Duodenal mucosa (tissue), 2 donors: ENCODE data around the gene RFPL2.

Experiments
- H3K27ac ChIP-seq: one replicate; pipeline ENCODE4 v1.7.0; 2013; ENCODE audit warnings: low read depth, low read length
- H3K27me3 ChIP-seq, 2 donors: one replicate each; pipeline ENCODE4 v1.7.0; 2013; ENCODE audit warnings: low read length in 2 of 2, control low read depth in 1 of 2; ENCODE audit not compliant: insufficient read depth in 2 of 2, control insufficient read depth in 1 of 2
- H3K36me3 ChIP-seq, 2 donors: one replicate each; pipeline ENCODE4 v1.7.0; 2013; ENCODE audit warnings: low read length in 2 of 2, control low read depth in 1 of 2; ENCODE audit not compliant: insufficient read depth in 2 of 2, control insufficient read depth in 1 of 2
- H3K4me1 ChIP-seq, 2 donors: one replicate each; pipeline ENCODE4 v1.7.0; 2013; ENCODE audit warnings: low read length in 2 of 2, control low read depth in 1 of 2; ENCODE audit not compliant: insufficient read depth in 2 of 2, control insufficient read depth in 1 of 2
- H3K4me3 ChIP-seq, 2 donors: one replicate each; pipeline ENCODE4 v1.7.0; 2013; ENCODE audit warnings: low read length in 2 of 2, low read depth in 1 of 2
- H3K9ac ChIP-seq, 2 donors: one replicate each; pipeline ENCODE4 v1.7.0; 2013; ENCODE audit warnings: low read length in 2 of 2, low read depth in 1 of 2
- H3K9me3 ChIP-seq, 2 donors: one replicate each; pipeline ENCODE4 v1.7.0; 2013; ENCODE audit warnings: low read length in 2 of 2, control low read depth in 1 of 2; ENCODE audit not compliant: control insufficient read depth in 1 of 2

Gene RFPL2

DNA sequence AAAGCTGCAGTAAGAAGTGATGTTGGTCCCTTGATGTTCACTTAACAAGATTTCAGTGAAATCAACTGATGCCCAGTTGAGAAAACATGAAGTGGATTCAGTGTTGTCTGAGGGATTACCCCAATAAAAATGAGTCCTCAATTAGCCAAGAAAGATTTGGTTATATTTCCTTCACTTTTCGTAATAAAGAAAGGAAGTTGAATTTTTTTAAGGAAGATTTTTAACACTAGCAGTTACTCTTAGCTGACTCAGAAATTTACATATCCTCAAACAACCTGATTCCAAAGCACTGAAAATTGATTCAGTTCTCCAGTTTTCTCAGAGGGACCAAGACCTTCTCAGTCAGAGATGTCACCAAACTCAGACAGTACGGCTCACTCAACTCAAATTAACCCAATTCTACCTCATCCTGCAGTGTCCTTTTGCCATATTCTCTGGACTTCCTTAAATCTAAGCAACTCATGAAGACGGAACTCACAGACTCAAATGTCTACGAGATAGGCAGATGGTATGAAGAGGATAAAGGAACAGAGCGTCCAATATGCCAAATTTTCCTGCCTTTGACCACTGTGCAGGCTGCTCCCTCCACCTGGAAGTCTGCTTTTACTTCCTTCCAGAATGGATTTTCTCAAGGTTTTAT lies 27.4 kb upstream of the RFPL2 start:
- peaks cover 0 to 34% of the 10 kb centered on the region in 2 donors for H3K36me3 ChIP-seq
- H3K27me3 ChIP-seq: no peaks in the 10 kb centered on the region
- H3K9me3 ChIP-seq: no peaks in the 10 kb centered on the region

DNA sequence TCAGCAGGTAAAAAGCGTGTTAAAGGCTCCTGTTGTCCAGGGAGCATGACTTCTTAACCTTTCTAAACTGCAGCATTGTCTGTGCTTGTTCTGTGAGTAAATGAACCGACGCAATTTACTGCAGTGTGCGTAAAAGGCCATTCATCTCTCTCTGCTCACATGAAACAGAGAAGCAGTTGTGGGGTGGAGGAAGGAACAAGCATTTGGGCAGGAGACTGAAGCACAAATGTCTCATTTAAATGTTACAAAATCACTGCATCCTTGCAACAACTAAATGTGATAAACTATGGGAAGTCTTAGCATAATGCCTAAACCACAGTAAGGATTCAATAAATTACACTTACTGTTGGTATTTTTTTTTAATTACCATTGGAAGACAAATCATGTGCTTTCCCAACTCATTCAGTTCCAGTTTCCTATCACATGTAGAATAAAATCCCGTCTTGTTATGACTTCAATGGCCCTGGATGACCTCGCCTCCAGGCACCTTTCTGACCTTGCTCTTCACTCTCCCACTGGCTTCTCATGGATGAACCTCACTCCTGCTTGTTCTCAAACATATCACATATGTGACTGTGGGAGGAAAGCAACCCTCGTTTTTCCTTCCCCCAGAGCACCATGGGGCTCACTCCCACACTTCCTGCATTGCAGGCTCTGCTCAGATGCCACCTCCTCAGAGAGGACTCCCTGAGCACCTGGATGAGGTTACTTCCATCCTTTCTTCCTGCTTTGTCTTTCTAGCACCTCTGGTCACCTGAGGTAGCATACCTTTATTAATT lies 21.6 kb upstream of the RFPL2 start:
- Histone ChIP-seq H3K27me3 (no peaks in the 10 kb centered on the region), H3K36me3 (peaks cover 0 to 25% of the 10 kb centered on the region in 2 donors), H3K4me3 (no peak overlapping the region), H3K27ac (no peak overlapping the region), H3K4me1 (no peaks in the 10 kb centered on the region), H3K9ac (no peak overlapping the region), H3K9me3 (no peaks in the 10 kb centered on the region)

More for the DNA sequence above, 27.4 kb upstream of the RFPL2 start:
- H3K9ac ChIP-seq: no peak overlapping the region
- no peaks in the 10 kb centered on the region for H3K4me1 ChIP-seq
- no peak overlapping the region for H3K27ac ChIP-seq
- no peak overlapping the region for H3K4me3 ChIP-seq

DNA sequence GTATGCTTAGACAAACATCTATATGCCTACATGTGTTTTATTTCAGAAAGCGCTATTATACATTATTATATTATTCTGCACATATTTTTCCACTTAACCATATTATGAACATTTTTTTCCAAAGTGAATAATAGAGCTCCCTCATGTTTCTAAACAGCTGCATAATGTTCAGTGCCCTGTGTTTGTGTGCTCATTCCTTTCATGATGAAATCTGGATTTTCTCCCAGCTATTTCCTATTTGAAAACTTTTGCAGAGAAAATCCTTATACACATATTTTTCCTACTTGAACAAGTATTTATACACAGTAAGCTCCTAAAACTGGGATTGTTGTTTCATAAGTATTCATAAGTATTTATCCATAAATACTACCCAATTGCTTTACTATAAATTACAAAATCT lies 18.1 kb upstream of the RFPL2 start:
- no peak overlapping the region for H3K9ac ChIP-seq
- H3K27me3 ChIP-seq: no peaks in the 10 kb centered on the region
- H3K36me3 ChIP-seq: peaks cover 0 to 7% of the 10 kb centered on the region in 2 donors

GRCh38 chr22:32219026-32219425 lies 14.2 kb upstream of the RFPL2 start:
- no peaks in the 10 kb centered on the region for H3K27me3 ChIP-seq
- H3K9ac ChIP-seq: no peak overlapping the region
- H3K4me3 ChIP-seq: no peak overlapping the region
- H3K9me3 ChIP-seq: no peaks in the 10 kb centered on the region
- H3K4me1 ChIP-seq: no peaks in the 10 kb centered on the region
- no peak overlapping the region for H3K27ac ChIP-seq
- H3K36me3 ChIP-seq: no peaks in the 10 kb centered on the region

More for the DNA sequence above, 18.1 kb upstream of the RFPL2 start:
- Histone ChIP-seq H3K9me3 (no peaks in the 10 kb centered on the region), H3K27ac (no peak overlapping the region), H3K4me1 (no peaks in the 10 kb centered on the region), H3K4me3 (no peak overlapping the region)

- no peaks in the 10 kb centered on the region for H3K27me3 ChIP-seq
- H3K9me3 ChIP-seq: no peaks in the 10 kb centered on the region
Measured at GRCh38 chr22:32218470-32218869, 13.6 kb upstream of the RFPL2 start.

GRCh38 chr22:32217465-32217864 lies 12.6 kb upstream of the RFPL2 start:
- no peaks in the 10 kb centered on the region for H3K27me3 ChIP-seq
- H3K4me1 ChIP-seq: no peaks in the 10 kb centered on the region
- H3K9me3 ChIP-seq: no peaks in the 10 kb centered on the region
- no peak overlapping the region for H3K4me3 ChIP-seq
- H3K36me3 ChIP-seq: no peaks in the 10 kb centered on the region
- no peak overlapping the region for H3K9ac ChIP-seq
- no peak overlapping the region for H3K27ac ChIP-seq

More at GRCh38 chr22:32218470-32218869, 13.6 kb upstream of the RFPL2 start:
- Histone ChIP-seq H3K9ac (no peak overlapping the region), H3K4me1 (no peaks in the 10 kb centered on the region), H3K4me3 (no peak overlapping the region), H3K36me3 (no peaks in the 10 kb centered on the region), H3K27ac (no peak overlapping the region)

GRCh38 chr22:32216911-32217310 lies 12.0 kb upstream of the RFPL2 start:
- Histone ChIP-seq H3K27ac (no peak overlapping the region), H3K36me3 (no peaks in the 10 kb centered on the region), H3K4me3 (no peak overlapping the region), H3K9me3 (no peaks in the 10 kb centered on the region), H3K4me1 (no peaks in the 10 kb centered on the region), H3K9ac (no peak overlapping the region), H3K27me3 (no peaks in the 10 kb centered on the region)

DNA sequence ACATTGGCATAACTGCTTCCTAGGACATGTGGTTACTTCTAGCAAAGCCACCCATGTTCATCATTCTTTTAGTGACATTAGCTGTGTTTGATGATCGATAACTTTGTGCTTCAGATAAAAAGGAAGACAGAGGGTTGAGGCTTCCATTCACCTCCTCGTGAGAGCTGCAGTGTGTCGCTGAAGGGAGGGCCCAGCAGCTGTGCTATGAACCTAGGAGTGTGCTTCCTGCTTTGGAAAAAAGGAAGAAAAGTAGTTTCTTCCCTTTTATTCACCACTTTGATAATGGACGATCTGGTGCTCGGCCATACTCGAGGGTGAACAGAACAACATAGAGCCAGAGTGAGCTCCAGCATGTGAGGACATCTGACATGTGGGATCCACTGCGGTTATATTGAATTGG lies 6.1 kb upstream of the RFPL2 start:
- Histone ChIP-seq H3K27ac (no peak overlapping the region), H3K4me3 (no peak overlapping the region), H3K36me3 (no peaks in the 10 kb centered on the region), H3K9me3 (no peaks in the 10 kb centered on the region), H3K9ac (no peak overlapping the region), H3K4me1 (peaks cover 4 to 10% of the 10 kb centered on the region in 2 donors), H3K27me3 (no peaks in the 10 kb centered on the region)

- peaks cover 4 to 10% of the 10 kb centered on the region in 2 donors for H3K4me1 ChIP-seq
- H3K27me3 ChIP-seq: no peaks in the 10 kb centered on the region
- no peaks in the 10 kb centered on the region for H3K36me3 ChIP-seq
- H3K4me3 ChIP-seq: no peak overlapping the region
- no peaks in the 10 kb centered on the region for H3K9me3 ChIP-seq
- no peak overlapping the region for H3K27ac ChIP-seq
- no peak overlapping the region for H3K9ac ChIP-seq
Measured at GRCh38 chr22:32208681-32209080, 3.8 kb upstream of the RFPL2 start.

- no peak overlapping the region for H3K4me3 ChIP-seq
- H3K36me3 ChIP-seq: no peaks in the 10 kb centered on the region
- H3K9ac ChIP-seq: no peak overlapping the region
Measured at GRCh38 chr22:32207971-32208480, 3.2 kb upstream of the RFPL2 start.

More at GRCh38 chr22:32207971-32208480, 3.2 kb upstream of the RFPL2 start:
- Histone ChIP-seq H3K9me3 (no peaks in the 10 kb centered on the region), H3K27me3 (no peaks in the 10 kb centered on the region), H3K4me1 (peaks cover 4 to 17% of the 10 kb centered on the region in 2 donors), H3K27ac (no peak overlapping the region)
